Activated T-helper 17 cell treated with anti-CD3 and anti-CD28 coated beads, Interleukin-2, amount 50 U/mL, for 72 hours (primary cell): ENCODE measurements around the gene INPP5E. TPM values are rescaled to one million over a fixed set of nuclear protein-coding genes. Genes with fewer than 3 reads are reported as not detected.

Experiments
- ATAC-seq: fragments of 150-1000 bp; cut with Tn5 transposase; replicated peaks from 2 replicates; pipeline ENCODE4 v1.10.0; 2021; ENCODE audit warnings: mild to moderate bottlenecking, moderate library complexity
- H3K27ac Mint-ChIP-seq: one replicate; pipeline ENCODE4 v1.8.0; 2022; ENCODE audit warnings: mixed read lengths
- H3K27me3 Mint-ChIP-seq: one replicate; pipeline ENCODE4 v1.8.0; 2022; ENCODE audit warnings: mixed read lengths
- H3K36me3 Mint-ChIP-seq: one replicate; pipeline ENCODE4 v1.8.0; 2022; ENCODE audit warnings: low read depth, mild to moderate bottlenecking, mixed read lengths
- H3K4me1 Mint-ChIP-seq: one replicate; pipeline ENCODE4 v1.8.0; 2022; ENCODE audit warnings: mixed read lengths
- H3K4me3 Mint-ChIP-seq: one replicate; pipeline ENCODE4 v1.8.0; 2022; ENCODE audit warnings: mild to moderate bottlenecking, mixed read lengths
- H3K9me3 Mint-ChIP-seq: one replicate; pipeline ENCODE4 v1.8.0; 2022; ENCODE audit warnings: mixed read lengths
- total RNA-seq, 2 donors: library from RNA; stranded (reverse); gene quantifications; one replicate each; pipeline ENCODE4 v1.2.3, GENCODE V29; 2022

INPP5E gene
- total RNA-seq, 2 donors from 2014 or later, result 14.2 to 18.2 TPM

DNA sequence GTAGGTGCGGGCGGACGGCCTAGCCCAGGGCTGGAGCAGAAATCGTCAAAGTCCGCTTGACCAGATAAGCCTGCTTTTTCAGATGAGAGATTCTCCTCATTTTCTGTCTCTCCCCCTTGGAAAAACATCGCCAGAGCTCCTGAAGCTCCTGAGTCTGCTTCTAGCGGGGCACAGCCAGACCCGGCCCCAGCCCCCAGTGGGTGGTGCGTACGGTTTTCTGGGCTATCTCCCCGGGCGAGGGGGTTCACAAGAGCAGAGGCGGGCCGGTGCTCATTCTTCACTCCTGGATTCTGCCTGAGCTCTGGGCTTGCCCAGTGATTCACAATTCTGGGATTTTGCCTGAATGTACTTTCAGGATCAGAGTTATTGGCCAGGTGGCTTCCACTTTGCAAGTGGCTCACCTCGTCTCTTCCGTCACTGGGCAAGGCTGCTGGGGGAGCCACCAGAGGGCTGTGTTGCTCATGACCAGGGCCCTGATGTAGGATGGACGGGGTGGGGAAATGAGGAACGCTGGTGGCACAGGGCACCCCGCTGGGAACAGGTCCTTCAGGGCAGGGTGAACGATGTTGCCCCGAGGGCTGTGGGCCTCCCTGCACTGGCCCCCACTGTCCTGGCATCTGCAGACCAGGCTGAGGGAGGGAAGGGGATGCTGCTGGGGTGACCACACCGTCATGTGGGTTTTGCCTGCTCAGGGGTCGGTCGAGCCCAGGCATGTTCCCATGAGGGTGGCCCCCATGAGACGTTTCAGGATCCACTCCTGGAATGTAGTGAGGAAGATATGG, 36.9 kb upstream of the INPP5E start:
- no peaks in the 10 kb centered on the region for H3K9me3 Mint-ChIP-seq
- no peaks in the 10 kb centered on the region for H3K27me3 Mint-ChIP-seq
- H3K36me3 Mint-ChIP-seq, result peaks cover 85% of the 10 kb centered on the region
- no peak for ATAC-seq
- H3K4me1 Mint-ChIP-seq, result peaks cover 6% of the 10 kb centered on the region
- H3K27ac Mint-ChIP-seq, result no peak overlapping the region
- no peak overlapping the region for H3K4me3 Mint-ChIP-seq

DNA sequence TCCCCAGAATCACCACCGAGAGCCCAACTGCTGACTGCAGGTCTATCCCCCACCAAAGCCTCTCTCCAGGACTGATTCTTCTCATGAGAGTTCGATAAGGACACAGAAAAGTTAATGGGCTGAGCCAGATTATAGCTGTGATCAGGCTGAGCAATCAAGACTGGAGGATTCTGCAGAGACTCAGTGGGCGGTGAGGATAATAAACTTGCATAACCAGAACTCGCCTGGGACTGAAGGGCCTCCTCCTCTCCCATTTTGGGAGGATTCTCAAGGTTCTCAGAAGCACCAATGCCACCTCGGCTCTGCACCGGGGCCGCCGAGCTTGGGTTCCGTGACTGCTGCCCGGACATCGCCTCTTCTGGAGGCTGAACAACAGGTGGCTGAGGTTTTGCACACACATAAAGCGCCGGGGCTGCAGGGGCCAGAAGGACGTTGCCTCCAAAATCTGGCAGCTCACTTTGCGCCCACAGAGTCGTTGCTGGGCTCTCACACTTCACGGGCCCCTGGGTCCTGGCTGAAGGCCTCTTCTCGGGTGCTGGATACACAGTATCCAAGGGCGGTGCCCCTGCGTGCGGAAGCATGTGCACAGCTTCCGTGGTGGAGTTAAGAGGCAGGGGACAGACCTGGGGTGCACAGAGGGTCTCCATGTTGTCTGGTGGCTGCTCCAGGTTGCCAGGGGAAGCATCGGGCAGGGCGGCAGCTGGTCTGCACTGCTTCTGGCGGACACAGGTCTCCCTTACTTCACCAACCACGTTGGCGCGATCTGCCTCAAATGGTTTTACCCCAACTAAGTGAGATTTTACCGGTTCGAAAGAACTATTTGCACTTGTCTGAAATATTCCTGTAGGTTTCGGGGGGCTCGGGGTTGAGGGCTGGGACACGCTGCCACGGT, 35.6 kb upstream of the INPP5E start:
- Mint-ChIP-seq H3K4me3 (no peak overlapping the region), H3K4me1 (peaks cover 3% of the 10 kb centered on the region), H3K27ac (no peak overlapping the region), H3K27me3 (no peaks in the 10 kb centered on the region), H3K9me3 (no peaks in the 10 kb centered on the region), H3K36me3 (peaks cover 93% of the 10 kb centered on the region)
- ATAC-seq, result no peak

DNA sequence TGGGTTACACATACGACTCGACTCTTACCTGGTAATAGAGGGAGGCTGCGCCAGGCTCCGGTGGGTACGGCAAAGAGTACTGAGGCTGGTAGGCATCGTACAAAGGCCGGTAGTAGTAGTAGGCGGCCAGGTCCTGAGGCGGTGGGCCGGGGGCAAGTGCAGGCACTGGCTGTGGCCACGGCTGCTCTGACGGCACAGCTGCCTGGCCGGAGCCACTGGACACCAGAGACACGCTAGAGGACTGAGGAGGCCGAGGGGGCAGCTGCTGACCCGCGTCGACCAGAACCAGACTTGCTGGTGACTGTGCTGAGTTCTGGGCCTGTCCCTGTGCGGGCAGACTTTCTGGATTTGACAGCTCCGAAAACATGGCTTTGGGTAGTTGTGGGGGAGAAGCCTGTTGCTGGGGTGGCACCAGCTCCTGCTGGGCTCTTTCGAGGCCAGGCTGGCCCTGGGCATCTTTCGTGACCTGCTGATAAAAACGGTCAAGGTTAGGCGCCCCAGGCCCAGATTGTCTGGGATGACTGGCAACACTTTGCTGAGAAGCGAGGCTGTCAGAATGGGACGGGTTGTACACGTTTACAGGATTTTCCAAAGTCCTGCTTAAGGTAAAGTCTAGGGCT, 34.5 kb upstream of the INPP5E start:
- Mint-ChIP-seq H3K4me1 (peaks cover 3% of the 10 kb centered on the region), H3K36me3 (peaks cover 96% of the 10 kb centered on the region), H3K27me3 (no peaks in the 10 kb centered on the region), H3K9me3 (no peaks in the 10 kb centered on the region), H3K4me3 (no peak overlapping the region), H3K27ac (no peak overlapping the region)
- no peak for ATAC-seq

- H3K9me3 Mint-ChIP-seq, result no peaks in the 10 kb centered on the region
- no peaks in the 10 kb centered on the region for H3K27me3 Mint-ChIP-seq
- H3K4me1 Mint-ChIP-seq, result no peaks in the 10 kb centered on the region
- H3K27ac Mint-ChIP-seq, result no peak overlapping the region
- H3K4me3 Mint-ChIP-seq, result no peak overlapping the region
- ATAC-seq, result no peak
- H3K36me3 Mint-ChIP-seq, result peaks cover 96% of the 10 kb centered on the region
Observed at GRCh38 chr9:136473354-136473721, 33.7 kb upstream of the INPP5E start.

GRCh38 chr9:136472640-136473353, 33.2 kb upstream of the INPP5E start:
- peaks cover 96% of the 10 kb centered on the region for H3K36me3 Mint-ChIP-seq
- ATAC-seq, result no peak
- H3K27ac Mint-ChIP-seq, result no peak overlapping the region
- H3K9me3 Mint-ChIP-seq, result no peaks in the 10 kb centered on the region
- H3K4me3 Mint-ChIP-seq, result no peak overlapping the region
- H3K4me1 Mint-ChIP-seq, result no peaks in the 10 kb centered on the region
- H3K27me3 Mint-ChIP-seq, result no peaks in the 10 kb centered on the region

DNA sequence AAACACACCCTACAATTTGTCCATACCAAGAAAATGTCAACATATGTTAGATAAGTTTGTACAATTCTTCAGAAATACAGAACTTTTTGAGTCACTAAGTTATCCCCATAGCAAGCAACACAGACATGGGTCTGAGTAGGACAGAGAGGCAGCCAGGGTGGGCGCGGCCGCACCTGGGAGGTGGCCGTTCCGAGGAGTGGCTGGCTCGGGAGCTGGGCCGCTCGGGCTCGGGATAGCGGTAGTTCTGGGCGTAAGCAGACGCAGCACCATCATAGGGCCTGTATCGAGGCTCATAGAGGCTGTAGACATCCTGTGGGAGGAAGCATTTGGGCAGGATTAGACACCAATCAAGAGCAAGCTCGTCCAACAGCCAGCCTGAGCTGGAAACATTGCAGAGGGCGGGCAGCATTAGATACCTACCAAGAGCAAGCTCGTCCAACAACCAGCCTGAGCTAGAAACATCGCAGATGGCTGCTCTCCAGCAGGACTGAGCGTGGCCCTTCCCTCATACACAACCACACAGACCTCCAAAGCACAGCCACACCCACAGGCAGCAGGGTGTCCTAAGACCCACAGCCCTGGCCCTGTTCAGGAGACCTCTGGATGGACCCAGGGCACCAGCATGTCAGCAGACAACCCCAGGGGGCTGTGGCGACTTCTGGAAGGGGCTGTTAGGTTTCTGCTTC, 32.3 kb upstream of the INPP5E start:
- ATAC-seq, result no peak
- Mint-ChIP-seq H3K27me3 (no peaks in the 10 kb centered on the region), H3K27ac (no peak overlapping the region), H3K9me3 (no peaks in the 10 kb centered on the region), H3K36me3 (peaks cover 96% of the 10 kb centered on the region), H3K4me3 (no peak overlapping the region), H3K4me1 (no peaks in the 10 kb centered on the region)

GRCh38 chr9:136470792-136471469, 31.3 kb upstream of the INPP5E start:
- Mint-ChIP-seq H3K4me1 (no peaks in the 10 kb centered on the region), H3K9me3 (no peaks in the 10 kb centered on the region), H3K27me3 (no peaks in the 10 kb centered on the region), H3K4me3 (no peak overlapping the region), H3K27ac (no peak overlapping the region), H3K36me3 (peaks cover 96% of the 10 kb centered on the region)
- no peak for ATAC-seq

GRCh38 chr9:136470356-136470755, 30.7 kb upstream of the INPP5E start:
- Mint-ChIP-seq H3K27ac (no peak overlapping the region), H3K36me3 (peaks cover 96% of the 10 kb centered on the region), H3K4me1 (no peaks in the 10 kb centered on the region), H3K4me3 (no peak overlapping the region), H3K27me3 (no peaks in the 10 kb centered on the region), H3K9me3 (no peaks in the 10 kb centered on the region)
- ATAC-seq, result no peak

DNA sequence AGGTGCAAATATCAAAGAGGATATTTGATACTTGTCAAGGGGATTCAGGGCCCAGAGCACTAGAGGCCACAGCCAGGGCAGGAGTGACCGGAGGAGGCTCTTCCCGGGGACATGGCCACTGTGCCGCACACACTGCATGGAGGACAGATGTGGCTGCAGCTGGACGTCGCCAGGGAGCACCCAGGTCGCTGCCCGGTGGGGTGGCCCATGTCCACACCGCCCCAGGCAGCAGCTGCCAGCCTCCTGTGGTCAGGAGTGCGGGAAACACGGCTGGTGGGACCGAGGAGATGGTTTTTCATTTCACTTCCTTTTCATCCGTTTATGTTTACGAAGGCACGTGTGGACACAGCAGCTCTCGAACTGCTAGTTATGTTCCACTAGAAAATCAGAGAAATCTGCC, 28.1 kb upstream of the INPP5E start:
- Mint-ChIP-seq H3K9me3 (no peaks in the 10 kb centered on the region), H3K4me3 (no peak overlapping the region), H3K4me1 (no peaks in the 10 kb centered on the region), H3K27me3 (no peaks in the 10 kb centered on the region), H3K36me3 (peaks cover 100% of the 10 kb centered on the region), H3K27ac (no peak overlapping the region)
- ATAC-seq, result no peak

DNA sequence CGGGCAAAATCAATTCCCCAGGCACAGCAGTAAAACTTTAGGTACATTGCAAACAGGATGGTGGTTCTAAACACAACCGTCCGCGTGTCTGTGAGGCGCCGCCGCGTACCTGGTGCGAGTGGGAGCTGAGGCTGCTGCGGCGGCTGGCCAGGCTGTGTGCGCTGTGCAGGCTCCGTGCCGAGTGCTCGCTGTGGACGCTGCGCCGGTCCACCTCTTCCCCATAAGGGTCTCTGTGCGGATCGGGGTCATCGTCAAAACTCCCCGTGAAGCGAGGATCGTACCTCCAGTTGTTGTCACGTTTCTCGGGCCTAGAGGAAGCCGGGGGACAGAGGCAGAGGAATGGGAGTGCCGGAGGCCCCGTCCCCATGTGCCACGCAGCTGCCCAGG, 26.5 kb upstream of the INPP5E start:
- no peak for ATAC-seq
- no peaks in the 10 kb centered on the region for H3K27me3 Mint-ChIP-seq
- no peak overlapping the region for H3K27ac Mint-ChIP-seq
- no peaks in the 10 kb centered on the region for H3K9me3 Mint-ChIP-seq
- H3K4me3 Mint-ChIP-seq, result no peak overlapping the region
- H3K4me1 Mint-ChIP-seq, result no peaks in the 10 kb centered on the region
- peaks cover 99% of the 10 kb centered on the region for H3K36me3 Mint-ChIP-seq

GRCh38 chr9:136465500-136466154, 26.0 kb upstream of the INPP5E start:
- no peak for ATAC-seq
- Mint-ChIP-seq H3K9me3 (no peaks in the 10 kb centered on the region), H3K36me3 (peaks cover 99% of the 10 kb centered on the region), H3K27me3 (no peaks in the 10 kb centered on the region), H3K4me1 (no peaks in the 10 kb centered on the region), H3K27ac (no peak overlapping the region), H3K4me3 (no peak overlapping the region)

- no peak for ATAC-seq
- Mint-ChIP-seq H3K4me3 (no peak overlapping the region), H3K4me1 (no peaks in the 10 kb centered on the region), H3K36me3 (peaks cover 97% of the 10 kb centered on the region), H3K9me3 (no peaks in the 10 kb centered on the region), H3K27ac (no peak overlapping the region), H3K27me3 (no peaks in the 10 kb centered on the region)
Observed at GRCh38 chr9:136464241-136464640, 24.6 kb upstream of the INPP5E start.

DNA sequence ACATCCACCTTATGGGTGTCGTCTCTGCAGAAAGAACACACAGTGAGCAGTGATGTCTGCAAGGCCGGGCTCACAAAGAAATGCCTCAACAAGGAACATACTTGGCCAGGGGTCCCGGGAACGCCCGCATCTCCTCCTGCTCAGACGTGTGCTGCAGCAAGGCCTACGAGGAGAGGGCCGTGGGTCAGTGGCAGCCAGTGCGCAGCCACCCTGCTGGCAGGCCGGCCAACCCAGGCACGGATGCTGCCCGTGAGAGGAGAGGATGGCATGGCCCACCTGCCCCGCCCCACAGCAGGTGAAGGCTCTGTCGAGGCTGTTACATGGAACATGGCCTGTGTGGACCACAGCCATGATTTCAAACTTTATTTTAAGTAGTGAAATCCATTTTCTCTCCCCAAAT, 23.9 kb upstream of the INPP5E start:
- Mint-ChIP-seq H3K9me3 (no peaks in the 10 kb centered on the region), H3K4me1 (no peaks in the 10 kb centered on the region), H3K36me3 (peaks cover 97% of the 10 kb centered on the region), H3K27ac (no peak overlapping the region), H3K27me3 (no peaks in the 10 kb centered on the region), H3K4me3 (no peak overlapping the region)
- no peak for ATAC-seq
